ENCODE data around the gene ACAP1. TPM values are rescaled to one million over a fixed set of nuclear protein-coding genes. Genes with fewer than 3 reads are reported as not detected.
"Not testable (repeated sequence)": the region's sequence is repeated elsewhere in the genome, so short reads cannot be mapped to it uniquely, and the experiment has no call there.

Gene ACAP1
- polyA plus RNA-seq, 3 donors, result 7.0 to 10.2 (median 9.8) TPM

GRCh38 chr17:7351665-7352502 lies 15.6 kb downstream of the ACAP1 start, which contains the start of gene KCTD11:
TSS of gene KCTD11 (plus strand) at chr17:7352162.
- peak; percentile 86 for DNase-seq

DNA sequence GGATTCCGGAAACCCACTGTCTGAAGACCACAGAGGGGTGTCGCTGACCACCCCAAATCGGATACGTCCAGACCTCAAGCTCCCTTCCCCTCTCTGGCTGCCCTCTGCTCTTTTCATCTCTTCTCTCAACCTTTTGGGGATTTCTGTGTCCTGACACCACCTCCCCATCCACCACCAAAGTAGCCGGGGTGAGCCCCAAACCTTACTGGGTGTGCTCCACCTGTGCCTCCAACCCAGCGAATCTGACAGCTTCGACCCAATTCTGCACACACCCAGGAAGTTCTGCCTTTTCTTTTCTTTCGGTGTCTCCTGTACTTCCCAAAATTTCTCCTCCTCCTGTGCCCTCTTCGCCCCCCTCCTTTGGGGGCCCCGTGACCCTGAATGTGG lies 16.2 kb downstream of the ACAP1 start:
- no peak for DNase-seq

DNA sequence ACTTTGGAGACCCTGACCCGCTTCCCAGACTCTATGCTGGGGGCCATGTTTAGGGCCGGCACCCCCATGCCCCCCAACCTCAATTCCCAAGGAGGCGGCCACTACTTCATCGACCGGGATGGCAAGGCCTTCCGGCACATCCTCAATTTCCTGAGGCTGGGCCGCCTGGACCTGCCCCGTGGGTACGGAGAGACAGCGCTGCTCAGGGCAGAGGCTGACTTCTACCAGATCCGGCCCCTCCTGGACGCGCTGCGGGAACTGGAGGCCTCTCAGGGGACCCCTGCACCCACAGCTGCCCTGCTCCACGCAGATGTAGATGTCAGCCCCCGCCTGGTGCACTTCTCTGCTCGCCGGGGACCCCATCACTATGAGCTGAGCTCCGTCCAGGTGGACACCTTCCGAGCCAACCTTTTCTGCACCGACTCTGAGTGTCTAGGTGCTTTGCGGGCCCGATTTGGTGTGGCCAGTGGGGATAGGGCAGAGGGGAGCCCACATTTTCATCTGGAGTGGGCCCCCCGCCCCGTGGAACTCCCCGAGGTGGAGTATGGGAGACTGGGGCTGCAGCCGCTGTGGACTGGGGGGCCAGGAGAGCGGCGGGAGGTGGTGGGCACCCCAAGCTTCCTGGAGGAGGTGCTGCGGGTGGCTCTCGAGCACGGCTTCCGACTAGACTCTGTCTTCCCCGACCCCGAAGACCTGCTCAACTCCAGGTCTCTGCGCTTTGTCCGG lies 16.7 kb downstream of the ACAP1 start:
- DNase-seq, result no peak

- no peak for DNase-seq
Measured at GRCh38 chr17:7354262-7354843, 18.0 kb downstream of the ACAP1 start.

- DNase-seq, result no peak
Measured at GRCh38 chr17:7355053-7355452, 18.7 kb downstream of the ACAP1 start, which contains the start of gene TMEM95. TSS of gene TMEM95 (plus strand) at chr17:7355156. CDS start at chr17:7355205, 49 bp downstream.

GRCh38 chr17:7355573-7355972 lies 19.2 kb downstream of the ACAP1 start:
- DNase-seq, result no peak

- peak; percentile 71 for DNase-seq
Measured at GRCh38 chr17:7356072-7356549, 19.8 kb downstream of the ACAP1 start.

DNA sequence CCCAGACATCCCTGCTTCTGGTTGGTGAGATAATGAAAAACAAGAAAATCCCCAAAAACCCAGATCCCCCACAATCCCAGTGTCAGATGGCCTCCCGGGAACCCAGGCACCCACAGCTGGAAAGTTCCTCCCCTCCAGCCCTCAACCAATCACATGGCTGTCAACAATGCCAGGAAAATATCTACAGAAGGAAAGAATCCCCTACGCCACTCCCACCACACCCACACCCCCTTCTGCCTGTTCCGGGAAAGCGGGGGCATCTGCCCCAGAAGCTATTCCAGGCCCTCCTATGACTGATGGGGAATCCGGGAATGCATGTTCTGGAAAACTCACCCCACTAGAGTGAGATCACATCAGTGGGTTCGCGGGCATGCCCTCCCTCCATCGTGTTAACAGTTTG lies 20.4 kb downstream of the ACAP1 start:
- DNase-seq, result no peak

DNA sequence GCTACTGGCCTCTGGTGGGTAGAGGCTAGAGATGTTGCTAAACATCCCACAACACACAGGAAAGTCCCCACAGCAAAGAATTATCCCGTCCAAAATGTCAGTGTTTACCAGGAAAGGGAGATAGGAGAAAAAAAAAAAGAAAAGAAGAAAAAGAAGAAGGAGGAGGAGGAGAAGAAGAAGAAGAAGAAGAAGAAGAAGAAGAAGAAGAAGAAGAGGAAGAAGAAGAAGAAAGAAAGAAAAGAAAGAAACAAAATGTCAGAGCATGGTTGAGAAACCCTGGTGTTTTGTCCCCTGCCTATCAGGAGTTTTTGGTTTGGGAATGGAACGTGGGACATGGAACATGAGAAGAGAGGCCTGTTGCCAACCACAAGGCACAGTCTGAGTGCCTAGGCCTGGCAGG lies 21.1 kb downstream of the ACAP1 start:
- no peak for DNase-seq

- DNase-seq, result no peak
Measured at GRCh38 chr17:7361906-7362305, 25.6 kb downstream of the ACAP1 start.

DNA sequence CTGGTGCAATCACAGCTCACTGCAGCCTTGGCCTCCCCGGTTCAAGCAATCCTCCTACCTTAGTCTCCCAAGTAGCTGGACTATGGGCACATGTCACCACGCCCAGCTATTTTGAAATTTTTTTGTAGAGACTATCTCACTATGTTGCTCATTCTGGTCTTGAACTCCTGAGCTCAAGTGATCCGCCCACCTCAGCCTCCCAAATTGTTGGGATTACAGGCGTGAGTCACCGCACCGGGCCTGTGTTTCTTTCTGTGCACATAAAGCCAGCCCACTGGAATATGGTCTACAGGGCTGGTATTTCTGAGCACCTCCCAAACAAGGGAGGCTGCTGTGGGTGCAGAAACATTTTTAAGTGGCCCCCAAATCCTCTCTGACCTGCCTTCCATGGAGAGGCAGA lies 27.0 kb downstream of the ACAP1 start:
- DNase-seq, result no peak

DNA sequence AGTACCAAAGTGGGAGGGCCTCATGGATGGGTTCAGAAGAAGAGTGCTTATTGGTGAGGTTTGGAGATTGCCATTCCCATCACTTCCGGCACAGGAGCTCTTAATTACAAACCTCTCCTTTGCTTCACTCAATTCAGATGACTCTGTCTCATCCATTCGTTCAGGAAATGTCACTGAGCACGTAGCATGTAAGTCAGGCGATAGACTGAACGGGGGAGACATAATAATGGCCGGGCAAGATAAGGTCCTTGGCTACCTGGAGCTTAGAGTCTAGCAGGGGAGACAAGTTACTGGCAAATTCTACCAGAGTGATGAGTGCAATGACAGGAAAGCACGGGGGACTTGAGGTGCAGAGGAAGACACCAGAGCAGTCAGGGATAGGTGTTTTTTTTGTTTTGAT lies 29.6 kb downstream of the ACAP1 start:
- DNase-seq, result not testable (repeated sequence)

DNA sequence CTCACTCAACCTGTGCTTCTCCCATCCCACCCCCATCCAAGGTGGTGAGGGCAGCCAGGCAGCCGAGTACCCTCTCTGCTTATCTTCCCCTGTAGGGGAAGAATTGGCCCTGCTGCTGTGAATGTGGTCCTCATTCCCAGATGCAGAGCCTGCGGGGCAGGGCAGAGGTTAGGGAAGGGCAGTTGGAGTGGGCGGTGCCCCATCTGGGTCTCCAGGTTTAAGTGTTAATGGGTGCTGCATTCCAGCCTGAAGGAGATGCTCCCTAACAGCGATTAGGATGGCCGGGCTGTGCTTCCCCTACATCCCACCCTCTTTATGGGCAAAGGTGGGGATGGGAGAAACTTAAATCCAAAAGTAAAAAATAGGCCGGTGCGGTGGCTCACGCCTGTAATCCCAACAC lies 30.8 kb downstream of the ACAP1 start:
- no peak for DNase-seq

DNA sequence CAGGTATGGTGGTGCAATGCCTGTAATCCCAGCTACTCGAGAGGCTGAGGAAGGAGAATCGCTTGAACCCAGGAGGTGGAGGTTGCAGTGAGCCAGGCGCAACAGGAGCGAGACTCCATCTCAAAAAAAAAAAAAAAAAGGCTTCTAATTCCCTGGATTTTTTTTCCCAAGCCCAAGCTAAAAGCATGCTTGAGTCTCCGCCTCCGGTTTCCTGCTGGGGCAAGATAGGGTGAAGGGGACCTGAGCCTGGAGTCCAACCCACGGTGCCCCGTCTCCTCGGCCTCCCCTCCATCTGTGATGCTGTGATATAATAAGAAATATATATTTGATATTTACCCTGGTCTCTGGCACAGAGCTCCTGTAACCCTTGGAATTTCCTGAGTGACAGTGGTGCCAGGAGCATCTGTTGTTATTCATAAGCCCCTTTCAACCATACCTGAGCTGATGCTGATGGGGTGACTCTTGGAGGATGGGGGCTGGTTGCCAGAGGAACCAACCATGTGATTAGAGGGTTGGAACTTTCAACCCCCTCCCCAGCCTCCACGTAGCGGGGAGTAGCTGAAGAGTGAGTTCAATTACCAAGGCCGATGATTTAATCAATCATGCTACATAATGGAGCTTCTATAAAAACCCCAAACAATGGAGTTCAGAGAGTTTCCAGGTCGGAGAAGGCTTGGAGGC lies 31.7 kb downstream of the ACAP1 start:
- DNase-seq, result no peak

- not testable (repeated sequence) for DNase-seq
Measured at GRCh38 chr17:7368599-7368994, 32.3 kb downstream of the ACAP1 start.

DNA sequence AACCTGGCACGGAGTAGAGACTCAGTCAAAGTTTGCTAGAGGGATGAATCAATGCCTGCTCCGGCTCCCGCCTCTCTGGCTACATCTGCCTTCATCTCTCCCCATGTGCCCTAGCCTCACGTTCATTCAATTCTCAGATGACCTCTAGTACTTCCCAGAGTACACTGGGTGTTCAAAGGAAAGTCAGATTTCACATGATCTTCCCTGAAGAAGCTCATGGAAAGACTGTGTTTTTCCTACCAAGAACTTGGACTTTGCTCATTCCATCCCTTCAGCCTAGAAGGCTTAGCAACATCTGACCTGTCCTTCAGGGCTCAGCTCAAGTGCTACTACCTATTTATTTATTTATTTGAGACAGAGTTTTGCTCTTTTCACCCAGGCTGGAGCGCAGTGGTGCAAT lies 33.5 kb downstream of the ACAP1 start:
- DNase-seq, result no peak

- DNase-seq, result no peak
Measured at GRCh38 chr17:7370853-7371252, 34.5 kb downstream of the ACAP1 start.

GRCh38 chr17:7374353-7374752 lies 38.0 kb downstream of the ACAP1 start:
- DNase-seq, result no peak

GRCh38 chr17:7379134-7379533 lies 42.8 kb downstream of the ACAP1 start:
- DNase-seq, result no peak

DNA sequence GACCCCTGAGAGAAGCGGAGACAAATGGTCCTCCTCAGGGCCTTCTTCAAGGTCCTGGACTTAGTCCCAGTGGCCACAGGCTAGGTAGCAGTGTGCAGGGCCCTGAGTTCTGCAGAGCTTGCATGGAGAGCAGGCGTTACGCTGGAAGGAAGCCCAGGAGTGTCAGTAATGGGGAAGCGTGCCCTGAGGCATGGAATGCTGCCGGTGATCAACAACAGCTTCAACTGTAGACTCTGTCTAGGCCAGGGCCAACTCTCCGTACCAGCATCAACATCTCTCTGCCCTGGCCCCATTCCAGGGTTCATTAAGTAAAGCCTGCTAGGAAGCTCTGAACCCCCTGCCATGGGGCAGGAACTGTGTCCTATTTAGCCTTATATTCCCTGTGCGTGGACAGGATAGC lies 44.0 kb downstream of the ACAP1 start:
- DNase-seq, result no peak

- no peak for DNase-seq
Measured at GRCh38 chr17:7380855-7381683, 44.7 kb downstream of the ACAP1 start, which contains the start of gene TNK1. TSS of gene TNK1 (plus strand) at chr17:7381089. CDS start at chr17:7382927, 1,838 bp downstream.
